ENCODE data around the gene COL6A3.

COL6A3 gene

GRCh38 chr2:237290261-237290660 is 123.7 kb downstream of the COL6A3 start:
- peak; percentile 4 for DNase-seq

- DNase-seq: no peak
Measured at GRCh38 chr2:237289139-237289538, 124.8 kb downstream of the COL6A3 start.

GRCh38 chr2:237287872-237288271 is 126.1 kb downstream of the COL6A3 start:
- no peak for DNase-seq

- no peak for DNase-seq
Measured at GRCh38 chr2:237283131-237283928, 130.6 kb downstream of the COL6A3 start.

GRCh38 chr2:237282568-237283128 is 131.3 kb downstream of the COL6A3 start:
- no peak for DNase-seq

- DNase-seq: no peak
Measured at GRCh38 chr2:237281836-237282306, 132.1 kb downstream of the COL6A3 start.

GRCh38 chr2:237280939-237281338 is 133.0 kb downstream of the COL6A3 start:
- no peak for DNase-seq

- no peak for DNase-seq
Measured at GRCh38 chr2:237280229-237280628, 133.7 kb downstream of the COL6A3 start.

- no peak for DNase-seq
Measured at GRCh38 chr2:237279012-237279768, 134.8 kb downstream of the COL6A3 start.

- no peak for DNase-seq
Measured at GRCh38 chr2:237278568-237278967, 135.4 kb downstream of the COL6A3 start.

- no peak for DNase-seq
Measured at GRCh38 chr2:237276716-237277490, 137.1 kb downstream of the COL6A3 start.

Data from stimulated activated CD4-positive, alpha-beta T cell treated with anti-CD3 and anti-CD28 coated beads, Interleukin-15, amount 100 ng/mL, for 24 hours (primary cell).